ENCODE data around the gene TMCC3. TPM values are rescaled to one million over a fixed set of nuclear protein-coding genes. Genes with fewer than 3 reads are reported as not detected.

TMCC3 gene
- total RNA-seq, 3 donors from 2014 or later: 40.8 to 97.2 (median 92.0) TPM

DNA sequence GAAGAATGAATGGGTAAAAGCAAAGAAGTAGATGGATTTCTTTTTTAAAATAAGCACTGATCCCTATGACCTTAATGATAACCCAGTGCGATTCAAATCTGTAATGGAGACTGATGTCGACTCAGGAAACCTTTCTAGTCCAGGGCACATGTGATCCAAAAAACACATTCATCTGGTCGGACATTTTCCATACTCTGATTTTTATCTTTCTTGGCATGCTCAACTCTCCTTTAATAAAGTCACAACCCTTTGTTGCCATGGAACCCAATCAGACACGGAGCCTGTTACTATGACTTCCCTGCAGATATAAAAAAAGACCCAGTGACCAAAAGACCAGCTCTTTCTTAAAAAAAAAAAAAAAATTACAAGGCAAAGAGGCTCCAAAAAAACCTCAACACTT is 27.9 kb downstream of the TMCC3 start:
- Histone ChIP-seq H3K4me1 (ENCODE audit: low read depth) (peaks cover 12% of the 10 kb centered on the region), H3K36me3 (ENCODE audit: low read depth) (no peaks in the 10 kb centered on the region), H3K4me3 (no peak overlapping the region), H3K9me3 (no peaks in the 10 kb centered on the region)
- intact Hi-C loops (cut with DNase I, micrococcal nuclease): no loop called here
- DNase-seq (no peak), ATAC-seq (no peak)
- TF ChIP-seq, protein P1, sequence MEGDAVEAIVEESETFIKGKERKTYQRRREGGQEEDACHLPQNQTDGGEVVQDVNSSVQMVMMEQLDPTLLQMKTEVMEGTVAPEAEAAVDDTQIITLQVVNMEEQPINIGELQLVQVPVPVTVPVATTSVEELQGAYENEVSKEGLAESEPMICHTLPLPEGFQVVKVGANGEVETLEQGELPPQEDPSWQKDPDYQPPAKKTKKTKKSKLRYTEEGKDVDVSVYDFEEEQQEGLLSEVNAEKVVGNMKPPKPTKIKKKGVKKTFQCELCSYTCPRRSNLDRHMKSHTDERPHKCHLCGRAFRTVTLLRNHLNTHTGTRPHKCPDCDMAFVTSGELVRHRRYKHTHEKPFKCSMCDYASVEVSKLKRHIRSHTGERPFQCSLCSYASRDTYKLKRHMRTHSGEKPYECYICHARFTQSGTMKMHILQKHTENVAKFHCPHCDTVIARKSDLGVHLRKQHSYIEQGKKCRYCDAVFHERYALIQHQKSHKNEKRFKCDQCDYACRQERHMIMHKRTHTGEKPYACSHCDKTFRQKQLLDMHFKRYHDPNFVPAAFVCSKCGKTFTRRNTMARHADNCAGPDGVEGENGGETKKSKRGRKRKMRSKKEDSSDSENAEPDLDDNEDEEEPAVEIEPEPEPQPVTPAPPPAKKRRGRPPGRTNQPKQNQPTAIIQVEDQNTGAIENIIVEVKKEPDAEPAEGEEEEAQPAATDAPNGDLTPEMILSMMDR (IDR thresholded peaks at IDR 0.05): no peak

DNA sequence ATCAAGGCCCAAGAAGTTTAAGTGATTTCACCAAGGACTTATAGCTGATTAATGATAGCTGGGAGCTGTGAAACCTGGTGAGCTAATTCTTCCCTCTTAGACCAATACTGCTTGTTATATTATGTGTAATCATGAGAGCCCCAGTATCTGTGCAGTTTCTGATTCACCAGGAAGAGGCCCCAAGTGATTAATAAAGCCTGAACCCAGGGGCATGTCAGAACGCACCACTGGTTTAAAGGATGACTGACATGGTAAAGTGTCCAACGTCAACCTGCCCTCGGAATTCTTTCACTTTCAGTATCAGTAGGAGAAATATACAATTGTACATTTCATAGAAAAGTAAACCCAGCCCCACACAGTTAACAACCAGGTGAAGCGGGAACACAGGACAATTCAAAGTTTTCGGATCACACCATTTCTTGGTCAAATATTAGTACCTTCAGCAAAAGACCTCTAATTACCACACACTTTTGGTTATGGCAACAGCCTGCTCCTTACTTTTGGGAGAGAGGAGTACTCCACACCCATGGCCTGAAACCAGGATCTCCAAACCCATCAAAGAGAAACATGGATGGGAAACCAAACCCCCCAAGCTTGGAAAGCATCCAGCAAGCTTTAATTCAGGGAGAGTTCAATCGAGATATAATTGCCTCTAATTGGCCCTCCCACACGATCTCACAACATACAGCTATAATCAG is 28.5 kb downstream of the TMCC3 start:
- peak in 1 of 3 donors; percentile 42 for DNase-seq
- intact Hi-C loops (cut with DNase I, micrococcal nuclease): no loop called here
- TF ChIP-seq, protein P1 (IDR thresholded peaks at IDR 0.05): no peak

DNA sequence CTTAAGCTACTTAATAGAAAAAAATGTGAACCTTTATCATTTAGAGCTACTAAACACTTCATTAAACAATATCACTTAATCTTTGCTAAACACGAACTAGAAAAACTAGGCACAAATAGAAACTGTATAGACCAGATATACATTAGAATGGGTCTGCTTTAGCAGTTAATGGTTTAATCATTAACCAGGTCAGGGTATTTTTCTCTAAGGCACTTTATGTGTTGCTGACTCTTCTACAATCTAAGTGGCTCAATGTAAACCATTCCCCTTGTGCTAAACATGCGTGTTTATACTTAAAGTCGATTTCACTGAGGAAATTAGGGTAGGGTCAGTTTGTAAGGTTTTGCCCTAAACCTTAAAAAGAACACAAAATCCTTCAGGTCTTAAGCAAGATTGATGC is 29.7 kb downstream of the TMCC3 start:
- no peak for ATAC-seq
- Histone ChIP-seq H3K4me1 (ENCODE audit: low read depth) (peaks cover 24% of the 10 kb centered on the region), H3K4me3 (no peak overlapping the region), H3K9me3 (no peaks in the 10 kb centered on the region), H3K36me3 (ENCODE audit: low read depth) (no peaks in the 10 kb centered on the region)
- no peak for DNase-seq
- TF ChIP-seq, protein P1 (IDR thresholded peaks at IDR 0.05): no peak
- intact Hi-C loops (cut with DNase I, micrococcal nuclease): no loop called here

More for the DNA sequence above, 28.5 kb downstream of the TMCC3 start:
- peak; percentile 88 for ATAC-seq
- Histone ChIP-seq H3K36me3 (ENCODE audit: low read depth) (no peaks in the 10 kb centered on the region), H3K4me3 (no peak overlapping the region), H3K4me1 (ENCODE audit: low read depth) (peaks cover 17% of the 10 kb centered on the region), H3K9me3 (no peaks in the 10 kb centered on the region)

DNA sequence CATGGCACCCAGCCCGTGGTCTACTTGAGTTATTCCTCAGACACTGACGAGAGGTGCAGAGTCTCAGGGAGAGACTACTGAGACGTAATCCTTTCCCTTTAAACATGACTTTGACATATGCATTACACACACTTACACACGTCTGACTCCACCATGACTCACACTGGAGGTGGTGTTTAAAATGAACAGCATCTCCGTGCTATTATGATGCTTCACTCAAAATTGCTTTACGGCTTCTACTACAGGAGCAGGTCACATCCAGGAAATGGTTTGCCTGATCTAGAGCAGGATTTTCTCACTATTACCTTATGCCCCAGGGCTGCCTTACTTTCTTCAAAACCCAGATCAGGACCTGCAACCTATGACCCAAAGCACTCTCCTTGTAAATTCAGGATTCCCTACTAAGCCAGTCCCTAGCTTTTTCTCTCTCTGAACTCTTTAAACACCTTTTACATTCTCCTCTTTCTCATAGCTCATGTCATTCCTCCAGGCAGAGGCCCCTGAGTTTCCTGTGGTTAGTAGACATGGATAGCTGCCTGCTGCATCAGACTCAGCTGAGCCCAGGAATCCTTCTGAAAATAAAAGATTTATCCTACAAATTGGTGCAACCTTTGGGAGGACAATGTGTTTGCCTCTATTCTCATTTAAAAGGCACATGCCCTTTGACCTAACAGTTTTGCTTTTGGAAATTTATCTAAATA is 31.2 kb downstream of the TMCC3 start:
- intact Hi-C loops (cut with DNase I, micrococcal nuclease): no loop called here
- TF ChIP-seq, protein P1 (IDR thresholded peaks at IDR 0.05): no peak

DNA sequence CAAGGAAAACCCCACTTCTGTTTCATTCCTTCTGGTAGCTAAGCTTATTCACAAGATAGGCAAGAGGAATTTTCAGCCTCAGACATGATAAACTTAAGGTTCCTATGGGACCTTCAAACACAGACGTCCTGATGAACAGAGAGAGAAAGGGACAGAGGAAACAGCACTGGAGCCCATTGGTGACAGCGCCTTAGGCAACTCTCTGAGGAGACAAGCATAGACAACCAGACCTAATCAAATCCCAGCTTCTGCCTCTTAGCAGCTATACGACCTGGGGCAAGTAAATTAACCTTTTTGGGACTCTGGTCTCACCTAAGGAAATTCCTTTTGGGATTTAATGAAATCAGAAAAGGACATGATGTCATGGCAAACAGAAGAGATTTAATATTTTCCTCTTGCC is 33.3 kb downstream of the TMCC3 start:
- TF ChIP-seq, protein P1 (IDR thresholded peaks at IDR 0.05): no peak
- intact Hi-C loops (cut with DNase I, micrococcal nuclease): no loop called here
- no peaks in the 10 kb centered on the region for H3K9me3 ChIP-seq
- no peak overlapping the region for H3K4me3 ChIP-seq
- no peak for DNase-seq
- no peaks in the 10 kb centered on the region for H3K36me3 ChIP-seq (ENCODE audit: low read depth)
- H3K4me1 ChIP-seq (ENCODE audit: low read depth): peaks cover 26% of the 10 kb centered on the region
- no peak for ATAC-seq

More for the DNA sequence above, 31.2 kb downstream of the TMCC3 start:
- Histone ChIP-seq H3K9me3 (no peaks in the 10 kb centered on the region), H3K4me3 (no peak overlapping the region), H3K36me3 (ENCODE audit: low read depth) (no peaks in the 10 kb centered on the region), H3K4me1 (ENCODE audit: low read depth) (peaks cover 26% of the 10 kb centered on the region)
- DNase-seq: no peak
- peak; percentile 56 for ATAC-seq

All from mucosa of descending colon (tissue), 3 donors.